ENCODE results near the gene GALNT16. TPM values are rescaled to one million over a fixed set of nuclear protein-coding genes. Genes with fewer than 3 reads are reported as not detected.
A peak's percentile ranks its signal among the peaks of the same experiment; 100 is the strongest.

GALNT16 gene
- total and polyA plus RNA-seq, 4 experiments from 2014 or later, result 0.06 TPM; not detected in 3

DNA sequence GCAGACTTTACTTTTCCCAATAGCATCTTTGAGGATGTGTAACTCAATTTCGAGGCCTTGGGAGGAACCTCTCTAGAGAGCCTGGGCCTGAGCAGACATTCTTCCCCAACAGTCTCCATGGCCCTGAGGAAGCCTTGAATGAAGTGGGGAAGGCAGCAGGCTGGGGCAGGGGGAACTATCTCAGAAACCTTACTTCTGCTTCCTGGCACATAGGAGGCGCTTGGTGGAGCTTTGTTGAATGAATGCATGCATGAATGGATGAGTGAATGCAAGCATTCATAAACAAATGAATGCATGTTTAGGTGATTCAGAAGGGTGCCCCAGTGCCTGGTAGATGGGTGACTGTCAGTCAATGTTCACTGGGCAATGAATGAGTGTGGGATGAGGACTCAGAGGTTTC is 58.3 kb downstream of the GALNT16 start:
- no peaks in the 10 kb centered on the region for H3K4me1 ChIP-seq (ENCODE audit: insufficient read depth, low read length)
- no peak for DNase-seq
- H3K9me3 ChIP-seq (ENCODE audit: control insufficient read depth in 1 of 2, low read length in 2 of 2), result no peaks in the 10 kb centered on the region
- intact Hi-C loops (cut with micrococcal nuclease), result no loop called here
- no peak overlapping the region for H3K4me3 ChIP-seq (ENCODE audit: low read length in 2 of 2)
- H3K27ac Mint-ChIP-seq, result no peak overlapping the region
- ChIA-PET POLR2A (ENCODE audit: partially characterized antibody) (no interaction called here), CTCF (ENCODE audit: partially characterized antibody) (no interaction called here)
- H3K4me3 Mint-ChIP-seq, result no peak overlapping the region
- no peaks in the 10 kb centered on the region for H3K27me3 ChIP-seq (ENCODE audit: insufficient read depth, low read length)
- no peaks in the 10 kb centered on the region for H3K36me3 ChIP-seq (ENCODE audit: insufficient read depth, low read length)
- H3K4me1 Mint-ChIP-seq, result no peaks in the 10 kb centered on the region
- peaks cover 0 to 5% of the 10 kb centered on the region in 2 donors for H3K27me3 Mint-ChIP-seq
- H3K27ac ChIP-seq (ENCODE audit: low read depth, low read length), result no peak overlapping the region
- no peaks in the 10 kb centered on the region for H3K9me3 Mint-ChIP-seq
- no peaks in the 10 kb centered on the region for H3K36me3 Mint-ChIP-seq

DNA sequence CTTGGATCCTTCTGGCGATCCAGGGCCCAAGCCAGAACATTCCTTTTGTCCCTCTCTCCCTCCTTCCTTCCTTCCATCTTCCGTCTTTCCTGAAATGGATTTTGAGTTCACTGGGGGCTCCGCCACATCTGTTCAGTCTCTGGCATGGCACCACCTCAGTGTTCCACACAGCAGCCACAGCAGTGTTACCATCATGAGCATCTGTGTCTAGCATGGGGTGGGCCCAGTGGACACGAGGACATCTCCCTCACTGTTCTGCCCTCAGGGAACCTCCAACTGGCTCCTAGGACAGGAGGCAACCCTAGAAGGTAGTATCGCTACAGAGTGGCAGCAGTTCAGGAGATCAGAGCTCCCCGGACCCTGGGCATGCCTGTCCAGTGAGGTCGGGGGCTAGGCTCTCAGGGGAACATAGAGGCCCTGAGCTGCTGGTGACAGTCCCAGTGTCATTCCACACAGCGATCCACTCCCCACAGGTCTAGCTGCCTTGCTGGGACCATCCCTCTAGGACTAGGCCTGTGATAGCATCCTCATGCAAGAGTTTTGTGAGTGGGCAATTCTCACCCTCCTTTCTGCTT is 59.0 kb downstream of the GALNT16 start:
- Histone ChIP-seq H3K27ac (ENCODE audit: low read depth, low read length) (no peak overlapping the region), H3K36me3 (ENCODE audit: insufficient read depth, low read length) (no peaks in the 10 kb centered on the region), H3K9me3 (ENCODE audit: control insufficient read depth in 1 of 2, low read length in 2 of 2) (no peaks in the 10 kb centered on the region), H3K4me1 (ENCODE audit: insufficient read depth, low read length) (no peaks in the 10 kb centered on the region), H3K27me3 (ENCODE audit: insufficient read depth, low read length) (no peaks in the 10 kb centered on the region), H3K4me3 (ENCODE audit: low read length in 2 of 2) (no peak overlapping the region)
- Mint-ChIP-seq H3K4me3 (no peak overlapping the region), H3K27ac (no peak overlapping the region), H3K36me3 (no peaks in the 10 kb centered on the region), H3K9me3 (no peaks in the 10 kb centered on the region), H3K27me3 (peaks cover 0 to 5% of the 10 kb centered on the region in 2 donors), H3K4me1 (no peaks in the 10 kb centered on the region)
- ChIA-PET CTCF (ENCODE audit: partially characterized antibody) (no interaction called here), POLR2A (ENCODE audit: partially characterized antibody) (no interaction called here)
- DNase-seq, result no peak
- intact Hi-C loops (cut with micrococcal nuclease), result no loop called here

DNA sequence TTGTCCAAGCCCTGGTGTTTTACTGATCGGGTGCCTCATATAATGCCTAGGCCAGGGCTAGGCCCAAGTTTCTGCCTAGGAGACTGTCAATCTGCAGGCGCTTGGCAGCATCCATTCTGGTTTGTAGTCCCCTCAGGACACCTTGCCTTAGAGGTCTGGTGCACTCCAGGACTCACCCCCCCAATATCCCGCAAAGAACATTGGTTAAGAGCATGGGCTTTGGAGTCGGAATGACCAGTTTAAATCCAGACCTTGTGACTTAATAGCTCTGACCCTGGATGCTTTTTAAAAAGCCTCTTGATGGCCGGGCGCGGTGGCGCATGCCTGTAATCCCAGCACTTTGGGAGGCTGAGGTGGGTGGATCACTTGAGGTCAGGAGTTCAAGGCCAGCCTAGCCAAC is 60.0 kb downstream of the GALNT16 start:
- no peaks in the 10 kb centered on the region for H3K9me3 Mint-ChIP-seq
- Histone ChIP-seq H3K36me3 (ENCODE audit: insufficient read depth, low read length) (no peaks in the 10 kb centered on the region), H3K27ac (ENCODE audit: low read depth, low read length) (no peak overlapping the region), H3K27me3 (ENCODE audit: insufficient read depth, low read length) (no peaks in the 10 kb centered on the region), H3K9me3 (ENCODE audit: control insufficient read depth in 1 of 2, low read length in 2 of 2) (no peaks in the 10 kb centered on the region), H3K4me3 (ENCODE audit: low read length in 2 of 2) (no peak overlapping the region), H3K4me1 (ENCODE audit: insufficient read depth, low read length) (no peaks in the 10 kb centered on the region)
- ChIA-PET POLR2A (ENCODE audit: partially characterized antibody) (no interaction called here), CTCF (ENCODE audit: partially characterized antibody) (no interaction called here)
- DNase-seq, result no peak
- H3K27ac Mint-ChIP-seq, result no peak overlapping the region
- H3K36me3 Mint-ChIP-seq, result no peaks in the 10 kb centered on the region
- H3K4me3 Mint-ChIP-seq, result no peak overlapping the region
- intact Hi-C loops (cut with micrococcal nuclease), result no loop called here
- H3K4me1 Mint-ChIP-seq, result no peaks in the 10 kb centered on the region
- peaks cover 0 to 5% of the 10 kb centered on the region in 2 donors for H3K27me3 Mint-ChIP-seq

DNA sequence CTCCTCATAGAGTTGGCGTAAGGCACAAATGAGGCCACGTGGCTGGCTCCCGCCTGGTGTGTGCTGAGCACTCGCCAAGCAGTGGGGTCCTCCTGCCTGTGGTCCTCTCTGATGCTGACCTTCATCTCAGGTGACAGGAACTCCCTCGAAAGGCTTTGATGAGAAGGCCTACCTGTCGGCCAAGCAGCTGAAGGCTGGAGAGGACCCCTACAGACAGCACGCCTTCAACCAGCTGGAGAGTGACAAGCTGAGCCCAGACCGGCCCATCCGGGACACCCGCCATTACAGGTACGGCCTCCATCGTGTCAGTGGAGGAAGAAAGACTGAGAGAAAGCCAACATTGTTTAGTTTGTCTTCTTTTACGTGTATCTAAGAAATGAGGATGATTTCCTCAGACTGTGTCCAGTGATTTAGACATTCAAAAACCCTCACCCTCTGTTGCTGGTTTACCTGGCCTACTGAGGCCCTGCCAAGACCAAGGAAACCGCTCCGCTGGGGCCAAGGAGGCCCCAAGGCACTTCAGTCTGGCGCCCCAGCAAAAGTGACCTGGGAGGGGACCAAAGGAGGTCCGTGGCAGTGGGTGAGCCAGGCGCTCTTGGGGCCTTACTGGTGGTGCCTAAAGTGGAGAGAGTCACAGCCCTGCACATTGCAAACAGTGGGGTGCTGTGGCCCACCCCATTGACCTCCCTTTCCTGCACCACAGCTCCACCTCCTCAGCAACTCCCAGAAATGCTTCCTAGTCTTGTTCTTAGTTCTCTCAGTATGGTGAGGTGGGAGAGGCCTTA is 60.8 kb downstream of the GALNT16 start:
- no peaks in the 10 kb centered on the region for H3K9me3 Mint-ChIP-seq
- H3K4me3 Mint-ChIP-seq, result no peak overlapping the region
- Histone ChIP-seq H3K27ac (ENCODE audit: low read depth, low read length) (no peak overlapping the region), H3K27me3 (ENCODE audit: insufficient read depth, low read length) (no peaks in the 10 kb centered on the region), H3K4me3 (ENCODE audit: low read length in 2 of 2) (no peak overlapping the region), H3K4me1 (ENCODE audit: insufficient read depth, low read length) (no peaks in the 10 kb centered on the region), H3K9me3 (ENCODE audit: control insufficient read depth in 1 of 2, low read length in 2 of 2) (no peaks in the 10 kb centered on the region), H3K36me3 (ENCODE audit: insufficient read depth, low read length) (no peaks in the 10 kb centered on the region)
- intact Hi-C loops (cut with micrococcal nuclease), result no loop called here
- CTCF ChIA-PET (ENCODE audit: partially characterized antibody), result no interaction called here
- no peaks in the 10 kb centered on the region for H3K4me1 Mint-ChIP-seq
- no peaks in the 10 kb centered on the region for H3K36me3 Mint-ChIP-seq
- DNase-seq, result no peak
- no peak overlapping the region for H3K27ac Mint-ChIP-seq
- POLR2A ChIA-PET (ENCODE audit: partially characterized antibody), result no interaction called here
- peaks cover 0 to 7% of the 10 kb centered on the region in 2 donors for H3K27me3 Mint-ChIP-seq

DNA sequence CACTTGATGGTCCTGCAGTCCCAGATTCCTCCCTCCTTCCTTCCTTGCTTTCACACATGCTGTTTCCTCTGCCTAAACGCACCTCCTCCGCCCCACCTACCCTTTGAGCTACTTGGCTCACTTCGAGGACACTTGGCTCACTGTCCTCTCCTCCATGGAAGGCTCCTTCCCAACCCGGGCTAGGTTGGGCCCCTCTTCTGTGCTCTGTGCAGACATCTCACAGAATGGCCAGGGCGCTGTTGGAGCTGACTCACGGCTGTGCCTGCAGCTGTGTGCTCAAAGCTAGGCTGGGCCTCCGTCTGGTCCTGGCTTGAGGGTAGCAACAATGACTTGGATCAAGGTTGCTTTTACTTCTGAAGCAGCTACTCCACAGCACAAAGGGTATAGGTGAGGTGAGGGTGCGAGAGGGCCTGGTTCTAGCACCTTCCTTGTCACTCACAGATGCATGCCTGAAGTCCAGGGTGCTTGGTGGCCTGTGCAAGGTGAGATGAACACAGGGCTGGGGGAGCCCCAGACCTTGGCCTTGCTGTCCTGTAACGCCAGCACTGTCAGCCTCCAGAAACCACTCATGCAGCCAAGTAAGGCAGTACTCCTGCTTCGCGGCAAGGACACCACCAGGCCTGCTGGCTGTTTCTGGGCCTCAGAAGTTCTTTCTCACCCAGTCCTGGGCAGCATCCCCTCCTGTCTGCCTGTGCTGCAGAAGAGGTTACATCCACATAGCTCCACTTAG is 61.8 kb downstream of the GALNT16 start:
- Histone ChIP-seq H3K36me3 (ENCODE audit: insufficient read depth, low read length) (no peaks in the 10 kb centered on the region), H3K27me3 (ENCODE audit: insufficient read depth, low read length) (no peaks in the 10 kb centered on the region), H3K9me3 (ENCODE audit: control insufficient read depth in 1 of 2, low read length in 2 of 2) (no peaks in the 10 kb centered on the region), H3K4me3 (ENCODE audit: low read length in 2 of 2) (no peak overlapping the region), H3K4me1 (ENCODE audit: insufficient read depth, low read length) (no peaks in the 10 kb centered on the region), H3K27ac (ENCODE audit: low read depth, low read length) (no peak overlapping the region)
- intact Hi-C loops (cut with micrococcal nuclease), result no loop called here
- no peak overlapping the region for H3K4me3 Mint-ChIP-seq
- H3K27ac Mint-ChIP-seq, result no peak overlapping the region
- H3K9me3 Mint-ChIP-seq, result no peaks in the 10 kb centered on the region
- ChIA-PET CTCF (ENCODE audit: partially characterized antibody) (no interaction called here), POLR2A (ENCODE audit: partially characterized antibody) (no interaction called here)
- H3K36me3 Mint-ChIP-seq, result no peaks in the 10 kb centered on the region
- no peak for DNase-seq
- peaks cover 2 to 5% of the 10 kb centered on the region in 2 donors for H3K27me3 Mint-ChIP-seq
- no peaks in the 10 kb centered on the region for H3K4me1 Mint-ChIP-seq

DNA sequence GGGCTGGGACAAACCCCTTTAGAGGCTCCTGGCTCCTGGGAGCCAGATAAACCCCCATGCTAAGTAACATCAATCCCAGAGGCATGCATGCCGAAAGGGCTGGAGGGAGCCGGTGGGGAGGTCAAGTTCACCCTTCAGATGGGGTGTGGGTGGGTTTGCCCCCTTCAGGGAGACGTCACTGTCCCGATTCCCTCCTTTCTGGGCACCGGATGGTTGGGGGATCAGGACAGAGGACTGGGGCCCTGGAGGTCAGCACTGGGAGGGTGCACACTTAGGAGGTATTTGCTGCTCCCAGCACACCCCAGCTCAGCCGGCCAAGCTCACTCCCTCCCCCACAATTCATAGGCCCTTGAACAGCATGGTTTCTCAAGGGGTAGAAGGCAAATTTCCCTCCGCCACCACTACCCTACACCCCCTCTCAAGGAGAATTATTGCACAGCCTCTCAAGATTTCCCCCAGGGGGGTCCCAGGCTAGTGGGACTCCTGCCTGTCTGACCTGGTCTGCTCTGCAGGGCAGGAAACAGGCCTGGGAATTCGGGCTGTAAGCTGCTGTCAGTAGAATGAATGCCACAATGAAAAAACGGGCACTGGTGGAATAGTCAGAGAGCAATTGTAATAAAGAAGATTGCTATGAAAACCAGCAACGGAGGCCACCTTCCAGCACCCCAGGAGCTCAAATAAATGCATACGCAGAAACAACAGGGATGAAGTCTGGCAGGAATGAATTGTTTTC is 63.5 kb downstream of the GALNT16 start:
- ChIA-PET CTCF (ENCODE audit: partially characterized antibody) (no interaction called here), POLR2A (ENCODE audit: partially characterized antibody) (no interaction called here)
- Mint-ChIP-seq H3K36me3 (no peaks in the 10 kb centered on the region), H3K27me3 (peaks cover 2 to 5% of the 10 kb centered on the region in 2 donors), H3K9me3 (no peaks in the 10 kb centered on the region), H3K4me1 (no peaks in the 10 kb centered on the region), H3K27ac (peak overlapping the region in 1 of 7 donors; percentile 37), H3K4me3 (no peak overlapping the region)
- no peak for DNase-seq
- Histone ChIP-seq H3K9me3 (ENCODE audit: control insufficient read depth in 1 of 2, low read length in 2 of 2) (no peaks in the 10 kb centered on the region), H3K36me3 (ENCODE audit: insufficient read depth, low read length) (no peaks in the 10 kb centered on the region), H3K4me1 (ENCODE audit: insufficient read depth, low read length) (no peaks in the 10 kb centered on the region), H3K27ac (ENCODE audit: low read depth, low read length) (no peak overlapping the region), H3K27me3 (ENCODE audit: insufficient read depth, low read length) (no peaks in the 10 kb centered on the region), H3K4me3 (ENCODE audit: low read length in 2 of 2) (no peak overlapping the region)
- intact Hi-C loops (cut with micrococcal nuclease), result no loop called here

DNA sequence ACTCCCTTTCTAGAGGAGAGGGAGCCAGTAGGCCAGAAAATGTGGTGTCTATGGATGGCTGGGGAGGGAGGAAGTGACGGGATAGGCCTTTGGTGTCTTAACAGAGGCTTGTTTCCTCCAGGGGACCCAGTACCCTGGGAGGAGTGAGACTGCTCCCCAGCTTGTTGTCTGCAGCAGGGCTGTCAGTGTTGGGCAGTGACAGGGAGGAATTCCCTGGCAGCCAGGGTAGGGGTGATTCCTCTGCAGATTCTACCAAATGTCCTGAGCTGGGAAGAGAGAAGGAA is 64.0 kb downstream of the GALNT16 start:
- POLR2A ChIA-PET (ENCODE audit: partially characterized antibody), result no interaction called here
- Mint-ChIP-seq H3K4me3 (no peak overlapping the region), H3K27ac (peak overlapping the region in 1 of 7 donors; percentile 37), H3K9me3 (no peaks in the 10 kb centered on the region), H3K4me1 (no peaks in the 10 kb centered on the region), H3K27me3 (peaks cover 2 to 5% of the 10 kb centered on the region in 2 donors), H3K36me3 (no peaks in the 10 kb centered on the region)
- intact Hi-C loops (cut with micrococcal nuclease), result no loop called here
- Histone ChIP-seq H3K4me1 (ENCODE audit: insufficient read depth, low read length) (no peaks in the 10 kb centered on the region), H3K9me3 (ENCODE audit: control insufficient read depth in 1 of 2, low read length in 2 of 2) (no peaks in the 10 kb centered on the region), H3K27ac (ENCODE audit: low read depth, low read length) (no peak overlapping the region), H3K36me3 (ENCODE audit: insufficient read depth, low read length) (no peaks in the 10 kb centered on the region), H3K27me3 (ENCODE audit: insufficient read depth, low read length) (no peaks in the 10 kb centered on the region), H3K4me3 (ENCODE audit: low read length in 2 of 2) (no peak overlapping the region)
- CTCF ChIA-PET (ENCODE audit: partially characterized antibody), result no interaction called here
- no peak for DNase-seq

All from CD4-positive, alpha-beta memory T cell (primary cell).